T-helper 22 cell (primary cell): ENCODE results near the gene TRERF1.

ENCODE experiments used
- DNase-seq: peaks from one replicate; pipeline ENCODE4 v3.0.0-alpha.2; 2020; ENCODE audit warnings: low read depth

Gene TRERF1

DNA sequence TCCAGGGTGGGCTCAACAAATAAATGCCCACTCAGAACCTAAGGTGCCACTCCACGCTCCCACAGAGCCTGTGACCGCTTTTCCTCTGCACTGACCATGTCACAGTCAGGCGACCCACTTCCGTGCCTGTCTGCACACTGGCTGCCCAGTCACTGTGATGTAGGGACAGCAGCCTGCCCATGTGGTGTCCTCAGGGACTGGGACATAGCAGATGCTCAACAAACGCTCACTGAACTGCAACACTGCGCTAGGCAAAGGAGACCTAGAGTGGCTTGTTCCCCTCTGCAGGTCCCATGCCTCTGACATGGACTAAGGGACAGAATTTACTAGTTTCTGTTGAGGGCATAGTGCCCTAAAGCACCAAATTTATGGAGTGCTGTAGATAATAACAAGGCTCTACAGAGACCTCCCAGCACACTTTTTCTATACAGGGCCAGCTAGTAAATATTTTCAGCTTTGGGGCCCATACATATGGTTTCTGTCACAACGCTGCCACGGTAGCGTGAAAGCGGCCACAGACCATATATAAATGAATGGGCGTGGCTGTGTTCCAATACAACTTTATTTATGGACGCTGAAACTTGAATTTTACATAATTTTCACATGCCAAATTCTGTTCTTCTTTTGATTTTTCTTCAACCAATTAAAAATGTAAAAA is 176.2 kb downstream of the TRERF1 start:
- DNase-seq, result no peak

DNA sequence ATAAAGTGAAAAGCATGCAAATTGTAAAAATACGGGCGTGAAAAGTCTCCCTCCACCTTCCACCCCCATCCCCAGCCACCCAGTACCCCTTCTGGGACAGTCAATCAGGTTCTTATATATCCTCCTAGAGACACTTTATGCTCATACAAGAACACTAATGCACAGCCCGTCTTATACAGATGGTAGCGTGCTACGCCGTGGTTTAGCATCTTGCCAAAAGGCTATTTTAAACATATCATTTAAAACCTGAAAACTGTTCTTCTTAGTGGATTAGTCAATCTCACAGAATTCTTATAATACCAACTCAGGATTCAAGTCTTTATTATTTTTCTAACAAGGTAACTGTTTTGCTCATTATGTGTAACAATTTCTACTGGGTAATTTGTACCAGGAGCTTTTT is 176.8 kb downstream of the TRERF1 start:
- DNase-seq, result no peak

DNA sequence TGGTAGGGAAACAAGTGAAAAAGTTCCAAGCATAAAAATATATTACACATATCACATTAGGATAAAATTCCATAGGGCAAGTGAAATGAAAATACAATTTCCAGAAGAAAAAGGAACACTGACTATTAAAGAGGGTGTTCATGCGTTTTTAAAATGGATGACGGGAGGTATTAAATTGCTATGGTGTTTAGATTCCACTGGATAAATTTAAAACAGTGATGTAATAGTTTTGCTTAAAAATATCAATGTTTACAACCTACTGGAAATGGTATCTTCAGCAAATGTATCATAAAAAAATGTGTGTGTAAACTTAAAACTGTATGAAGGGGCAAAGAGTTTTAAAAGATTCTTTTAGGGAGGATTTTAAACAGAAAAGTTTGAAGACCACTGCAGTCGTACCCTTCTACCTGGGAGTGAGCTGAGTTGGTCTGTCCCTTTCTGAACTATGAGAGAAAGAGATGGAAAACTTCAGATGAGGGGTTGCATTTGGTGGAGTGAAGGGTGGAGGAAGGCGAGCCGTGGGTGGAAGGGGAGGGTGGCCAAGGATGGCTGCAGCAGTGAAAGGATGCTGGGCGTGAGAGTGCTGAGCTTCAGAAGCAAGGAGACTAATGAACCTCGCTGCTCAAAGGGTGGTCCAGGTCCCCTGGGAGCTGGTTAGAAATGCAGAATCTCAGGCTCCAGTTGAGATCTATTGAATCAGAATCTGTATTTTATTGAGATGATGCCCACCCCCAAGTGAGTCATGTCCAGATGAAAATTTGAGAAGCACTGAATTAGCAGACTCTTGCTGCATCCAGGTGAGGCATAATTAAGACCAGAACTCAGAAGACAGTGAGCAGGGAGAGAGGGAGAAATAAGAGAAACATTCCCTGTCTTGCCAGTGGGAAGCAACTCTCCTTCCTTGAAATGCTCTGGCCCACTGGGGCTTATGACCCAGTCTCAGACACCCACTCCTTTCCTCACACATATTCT is 179.6 kb downstream of the TRERF1 start:
- DNase-seq, result no peak

DNA sequence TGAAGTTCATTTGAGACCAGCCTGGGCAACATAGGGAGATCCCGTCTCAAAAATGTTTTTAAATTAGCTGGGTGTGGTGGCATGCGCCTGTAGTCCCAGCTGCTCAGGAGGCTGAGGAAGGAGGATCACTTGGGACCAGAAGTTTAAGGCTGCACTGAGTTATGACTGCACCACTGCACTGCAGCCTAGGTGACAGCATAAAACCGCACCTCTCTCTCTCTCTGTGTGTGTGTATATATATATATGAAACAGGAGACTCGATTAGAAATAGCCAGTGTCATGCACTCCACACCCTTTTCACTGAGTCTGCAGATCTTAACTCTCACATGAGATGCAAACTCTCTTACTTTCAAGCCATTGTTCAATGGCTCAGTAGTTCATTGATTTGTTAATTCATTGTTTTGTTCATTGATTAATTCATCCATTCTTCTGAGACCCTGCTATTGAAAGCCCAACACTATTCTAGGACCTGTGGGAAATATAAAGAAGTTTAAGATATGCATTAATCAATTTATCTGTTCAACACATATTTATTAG is 181.7 kb downstream of the TRERF1 start:
- no peak for DNase-seq

DNA sequence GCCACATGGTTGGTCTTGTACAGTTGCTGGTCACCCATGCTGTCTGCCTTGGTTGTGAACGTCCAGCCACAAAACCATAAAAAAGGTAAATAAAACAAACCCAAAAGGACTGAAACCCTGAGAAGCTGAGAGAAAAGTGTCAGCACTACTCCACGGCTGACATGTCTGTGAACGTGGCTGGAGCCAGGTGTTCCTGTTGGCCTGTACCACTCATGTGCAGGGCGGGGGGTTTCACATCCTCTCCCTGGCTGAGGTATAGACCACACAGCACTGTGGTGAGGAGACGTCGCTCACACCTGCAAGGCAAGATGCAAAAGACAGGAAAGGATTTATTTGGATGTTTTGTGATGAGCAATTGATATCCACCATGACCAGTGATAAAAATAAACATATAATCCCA is 182.2 kb downstream of the TRERF1 start:
- no peak for DNase-seq

DNA sequence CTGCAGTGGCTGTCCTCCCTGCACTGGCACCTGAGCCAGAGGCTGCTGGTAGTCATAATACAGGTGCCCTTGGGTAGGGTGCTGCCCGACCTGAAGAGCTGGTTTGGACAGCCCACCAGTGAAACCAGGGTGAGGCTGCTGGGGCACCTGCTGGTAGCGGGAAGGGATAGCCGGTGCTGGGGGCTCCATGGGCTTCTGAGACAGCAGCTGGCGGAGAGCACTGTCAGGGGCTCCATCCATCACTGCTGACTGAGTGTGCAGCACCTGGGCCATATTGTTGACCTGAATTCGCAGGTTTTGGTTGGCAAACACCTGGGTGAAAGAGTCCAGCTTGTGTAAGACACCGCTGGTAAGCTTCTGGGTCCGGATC is 182.9 kb downstream of the TRERF1 start:
- no peak for DNase-seq

DNA sequence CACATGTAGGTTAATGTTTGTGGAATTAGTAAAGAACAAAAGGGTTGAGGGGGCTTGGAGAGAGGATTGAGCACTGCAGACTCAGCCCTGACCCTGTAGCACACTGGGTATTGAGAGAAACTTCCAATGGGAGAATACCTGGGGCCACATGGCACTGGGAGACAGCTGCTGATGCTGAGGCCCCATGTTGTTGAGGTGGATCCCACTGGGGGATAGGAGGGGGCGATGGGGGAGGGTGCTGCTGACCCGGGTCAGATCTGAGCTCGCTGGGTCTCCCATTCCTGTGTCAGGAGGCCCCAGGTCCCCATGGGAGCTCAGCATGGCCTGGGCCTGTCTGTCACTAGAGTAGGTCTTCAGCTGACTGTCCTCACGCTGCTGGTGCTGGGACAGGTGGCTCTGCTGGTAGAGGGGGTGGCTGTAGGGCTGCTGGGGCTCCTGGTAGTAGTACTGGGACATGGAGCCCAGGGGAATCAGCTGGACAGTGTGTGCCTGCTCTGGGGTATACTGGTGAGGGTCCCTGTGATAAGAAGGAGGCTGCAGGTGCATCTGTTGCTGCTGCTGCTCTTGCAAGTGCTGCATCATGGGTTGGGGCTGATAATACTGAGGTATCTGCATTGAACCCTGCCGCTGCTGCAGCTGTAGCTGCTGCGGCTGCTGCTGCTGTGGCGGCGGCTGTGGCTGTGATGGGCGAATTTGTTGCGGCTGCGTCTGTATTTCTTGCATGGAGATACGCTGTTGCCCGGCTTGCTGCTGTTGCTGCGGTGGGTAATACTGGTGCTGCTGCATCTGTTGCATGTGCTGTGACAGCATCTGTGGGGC is 183.5 kb downstream of the TRERF1 start:
- DNase-seq, result no peak

DNA sequence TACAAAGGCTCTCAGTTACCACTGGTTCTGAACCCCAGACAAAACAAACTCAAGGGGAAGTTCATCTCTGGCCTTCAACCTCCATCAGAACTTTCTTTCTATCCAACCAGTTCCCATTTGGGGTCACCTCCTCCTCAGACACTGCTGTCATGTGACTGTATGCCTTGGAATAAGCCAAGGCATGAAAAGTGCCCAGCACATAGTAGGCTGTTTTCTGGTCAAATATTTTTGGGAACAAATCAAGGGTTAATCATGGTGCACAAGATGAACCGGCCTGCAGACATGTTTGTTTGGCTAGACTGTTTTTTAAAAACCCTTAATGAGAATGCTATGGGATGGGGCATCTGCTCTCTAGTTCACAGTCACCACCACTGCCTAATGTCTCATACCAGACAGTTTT is 185.2 kb downstream of the TRERF1 start:
- no peak for DNase-seq

DNA sequence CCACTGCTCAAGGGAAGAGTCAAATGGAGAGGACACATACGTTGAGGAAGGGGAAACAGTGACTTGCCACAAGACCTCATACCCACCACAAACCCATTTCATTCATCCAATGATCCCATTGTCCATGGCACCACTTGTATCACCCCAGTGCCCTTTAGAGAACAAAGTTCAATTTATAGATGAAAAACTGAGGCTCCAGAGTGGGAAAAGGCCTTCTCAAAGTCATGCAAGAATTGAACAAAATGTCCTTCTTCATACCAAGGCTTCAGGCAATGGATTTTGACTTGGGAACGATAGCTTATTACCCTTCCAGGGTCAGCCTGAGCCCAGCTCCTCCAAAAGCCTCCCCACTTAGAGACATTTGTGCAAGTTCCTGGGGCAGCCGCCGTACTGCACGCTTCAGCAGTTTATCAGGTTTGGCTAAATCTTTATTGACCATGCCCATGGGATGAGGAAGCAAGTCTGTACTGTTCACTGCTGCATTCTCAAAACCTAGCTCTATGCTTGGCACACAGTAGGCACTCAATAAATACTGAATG is 186.8 kb downstream of the TRERF1 start:
- DNase-seq, result no peak

DNA sequence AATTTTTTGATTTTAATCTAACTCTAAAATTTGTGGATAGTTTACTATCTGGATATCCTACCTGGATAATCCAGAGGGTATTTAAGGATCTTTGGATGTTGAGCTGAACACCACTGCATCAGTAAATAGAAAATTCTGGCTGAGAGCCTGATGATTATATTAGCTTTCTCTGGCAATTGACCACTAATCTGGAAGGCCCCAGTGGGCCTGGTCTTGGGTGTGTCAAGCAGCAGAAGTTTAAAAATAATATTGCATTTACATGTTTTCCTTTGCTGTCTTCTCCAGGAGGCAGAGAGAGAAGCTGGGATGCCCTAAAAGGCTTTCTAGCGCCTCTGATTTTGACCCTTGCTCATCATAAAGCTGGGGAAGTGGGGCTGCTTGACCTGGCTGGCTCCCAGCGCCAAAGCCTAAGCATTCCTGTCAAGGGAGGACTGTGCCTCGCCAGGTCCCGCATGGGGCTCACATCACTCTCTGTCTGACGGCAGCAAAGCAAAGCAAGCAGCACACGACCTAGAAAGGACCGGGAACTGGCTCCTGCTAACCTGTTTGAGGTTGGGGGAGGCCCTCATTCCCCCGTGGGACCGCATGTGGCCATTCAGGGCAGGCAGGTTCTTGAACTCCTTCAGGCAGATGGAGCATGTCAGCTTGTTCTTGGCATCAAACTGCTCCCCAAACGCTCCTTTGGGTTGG is 187.4 kb downstream of the TRERF1 start:
- DNase-seq, result no peak

DNA sequence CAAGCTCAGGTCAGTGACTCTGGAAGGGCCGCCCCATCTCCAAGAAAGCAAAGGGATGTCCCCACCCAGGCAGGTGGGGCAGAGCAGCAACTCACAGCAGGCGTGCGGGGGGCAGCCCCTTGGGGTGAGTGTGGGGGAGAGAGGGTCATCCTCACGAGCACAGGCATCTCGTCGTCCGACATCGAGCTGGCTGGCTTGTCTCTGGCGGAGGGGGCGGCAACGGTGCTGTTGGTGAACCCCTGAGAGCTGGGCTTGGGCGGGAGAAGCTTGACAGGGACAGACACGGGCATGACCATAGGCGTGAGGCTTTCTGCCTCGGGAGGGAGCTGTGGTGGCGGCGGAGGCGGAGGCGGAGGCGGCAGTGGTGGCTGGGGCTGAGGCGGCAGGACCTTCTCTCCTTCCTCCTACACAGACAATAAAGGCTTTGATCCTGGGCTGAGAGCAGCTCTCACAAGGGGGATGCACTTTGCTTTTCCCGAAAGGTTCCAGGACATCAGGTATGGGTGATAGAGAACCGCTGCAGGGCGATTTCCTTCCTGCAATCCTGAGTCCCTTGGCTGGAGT is 188.5 kb downstream of the TRERF1 start:
- DNase-seq, result no peak

DNA sequence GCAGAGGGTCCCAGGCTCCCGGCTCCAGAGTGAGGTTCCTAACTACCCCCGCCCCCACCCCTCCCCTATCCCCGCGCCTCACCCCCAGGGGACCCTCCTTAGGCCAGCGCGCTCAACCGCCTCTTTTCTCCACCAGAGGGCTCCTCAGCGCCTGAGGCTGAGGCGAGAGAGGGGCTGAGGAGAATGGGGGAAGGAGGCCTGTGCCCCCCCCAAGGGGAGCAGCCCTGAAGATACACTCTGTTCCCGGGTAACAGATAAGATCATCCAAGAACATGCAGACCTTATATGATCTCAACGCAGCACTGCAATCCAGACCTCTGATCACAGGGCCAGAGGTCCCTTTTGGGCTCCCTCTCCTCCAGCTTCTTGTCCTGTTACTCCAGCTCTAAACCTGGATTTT is 190.8 kb downstream of the TRERF1 start:
- no peak for DNase-seq

DNA sequence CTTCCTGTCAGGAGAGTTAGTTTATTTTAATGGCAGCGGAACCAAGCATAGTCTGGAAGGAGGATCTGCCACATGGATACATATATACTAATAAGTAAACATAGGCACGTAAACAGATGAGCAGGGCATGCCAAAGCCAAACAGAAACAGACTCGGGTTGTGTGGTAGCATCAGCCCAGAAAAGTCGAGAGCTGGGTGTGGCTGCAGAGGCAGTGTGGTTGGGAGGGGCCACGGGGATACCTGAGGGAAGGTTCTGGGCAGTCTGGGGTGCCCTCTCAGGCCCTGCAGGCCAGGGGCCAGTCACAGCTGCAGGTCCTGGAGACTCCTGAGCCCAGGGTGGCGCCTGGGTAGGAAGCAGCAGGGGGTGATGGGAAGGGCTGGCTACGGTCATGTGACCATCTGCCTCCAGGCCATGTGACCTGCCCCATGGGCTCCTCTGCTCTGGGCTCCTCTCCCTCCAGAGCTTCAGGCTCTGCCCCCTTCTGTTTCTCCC is 191.3 kb downstream of the TRERF1 start:
- no peak for DNase-seq

DNA sequence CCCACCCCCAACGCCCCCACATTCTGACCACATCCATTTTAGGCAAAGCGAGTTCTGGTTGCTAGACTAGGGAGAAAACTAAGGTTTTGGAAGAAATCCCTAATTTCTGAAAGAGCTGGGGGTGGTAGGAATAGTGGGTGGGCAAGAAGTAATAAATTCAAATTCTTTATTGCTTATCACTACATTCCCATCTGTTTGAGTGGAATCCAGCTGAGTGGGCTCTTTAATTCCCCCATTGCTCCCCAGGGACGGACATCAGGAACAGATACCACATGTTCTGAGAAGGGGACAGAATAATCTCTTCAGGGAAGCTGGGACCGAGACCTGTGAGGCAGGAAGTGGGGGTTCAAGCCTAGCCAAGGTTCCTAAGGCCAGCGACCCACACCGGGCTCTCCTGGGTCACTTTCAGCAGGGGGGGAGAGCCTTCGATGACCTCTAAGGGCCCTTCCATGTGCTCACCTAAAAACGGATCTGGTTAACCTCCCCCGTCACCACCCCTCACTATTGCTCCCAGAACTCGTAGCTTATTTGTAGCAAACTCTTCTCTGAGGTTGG is 191.8 kb downstream of the TRERF1 start:
- no peak for DNase-seq

DNA sequence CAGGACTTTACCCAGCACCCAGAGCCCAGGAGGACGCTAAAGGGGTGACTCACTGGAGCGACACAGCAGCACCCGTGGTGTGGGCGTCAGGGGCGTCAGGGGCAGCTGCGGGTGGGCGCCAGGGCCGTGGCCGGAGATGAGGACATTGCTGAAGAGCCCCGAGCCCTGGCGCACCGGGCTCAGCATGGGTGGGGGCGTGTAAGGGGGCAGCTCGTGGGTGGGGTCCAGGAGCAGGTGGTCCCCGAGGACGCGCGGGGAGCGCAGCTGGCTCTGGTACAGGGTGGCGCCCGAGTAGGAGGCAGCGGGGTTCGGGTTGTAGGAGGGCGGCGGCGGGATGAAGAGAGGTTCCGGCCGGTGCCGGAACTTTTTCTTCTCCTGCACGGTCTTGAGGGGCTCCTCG is 192.4 kb downstream of the TRERF1 start:
- no peak for DNase-seq

DNA sequence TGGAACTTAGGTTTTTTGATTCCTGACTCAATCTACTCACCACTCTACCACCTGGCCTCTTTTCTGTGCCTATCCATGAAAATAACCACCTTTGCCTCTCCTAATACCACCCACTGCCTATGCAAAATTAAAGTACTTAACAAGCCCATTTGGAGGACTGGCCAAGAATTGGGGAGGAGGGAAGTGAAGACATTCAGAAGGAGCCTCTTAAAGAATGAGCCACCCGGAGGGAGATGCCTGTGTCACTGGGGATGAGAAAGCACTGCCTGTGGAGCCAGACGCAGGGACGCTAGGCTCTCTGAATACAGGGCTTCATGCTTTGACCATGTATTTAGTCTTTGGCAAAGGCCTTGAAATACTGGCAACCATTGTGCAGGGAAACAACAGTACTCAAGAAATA is 194.1 kb downstream of the TRERF1 start:
- DNase-seq, result no peak

DNA sequence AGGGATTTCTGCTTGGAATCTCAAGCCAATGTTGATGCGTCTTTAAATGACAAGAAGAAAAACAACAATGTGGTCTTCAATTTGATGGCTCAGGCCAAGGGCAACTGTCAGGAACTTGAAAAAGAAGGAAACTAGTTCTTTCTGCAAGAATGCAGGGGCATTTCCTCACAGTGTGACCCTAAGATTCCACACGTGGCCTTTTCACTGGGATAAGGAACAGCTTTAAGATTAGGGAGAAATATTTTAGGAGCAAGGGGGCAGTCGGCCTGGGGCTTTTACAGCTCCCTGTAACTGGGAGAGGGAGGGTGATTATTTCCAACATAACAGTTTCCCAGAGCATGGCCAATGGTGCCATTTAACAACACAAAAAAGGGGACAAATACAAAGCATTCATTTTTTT is 194.7 kb downstream of the TRERF1 start:
- no peak for DNase-seq

DNA sequence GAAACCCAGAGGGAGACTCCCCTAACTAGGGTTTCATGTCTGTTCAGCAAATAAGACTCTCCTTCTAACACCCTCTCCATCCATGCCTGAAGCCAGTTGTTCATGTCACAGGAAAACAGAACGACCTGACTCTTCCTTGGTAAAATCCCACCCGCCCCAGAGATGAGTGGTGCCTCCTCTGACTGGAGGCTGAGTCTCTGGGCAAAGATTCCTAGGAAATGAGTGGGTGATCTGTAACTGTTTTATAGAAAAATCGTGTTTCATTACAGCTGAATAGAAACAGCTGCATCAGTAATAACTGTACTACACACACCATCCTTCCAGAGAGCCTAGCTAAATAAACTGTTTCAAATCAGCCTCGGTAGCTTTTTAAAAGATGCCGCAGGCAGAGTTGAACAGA is 196.7 kb downstream of the TRERF1 start:
- DNase-seq, result no peak

DNA sequence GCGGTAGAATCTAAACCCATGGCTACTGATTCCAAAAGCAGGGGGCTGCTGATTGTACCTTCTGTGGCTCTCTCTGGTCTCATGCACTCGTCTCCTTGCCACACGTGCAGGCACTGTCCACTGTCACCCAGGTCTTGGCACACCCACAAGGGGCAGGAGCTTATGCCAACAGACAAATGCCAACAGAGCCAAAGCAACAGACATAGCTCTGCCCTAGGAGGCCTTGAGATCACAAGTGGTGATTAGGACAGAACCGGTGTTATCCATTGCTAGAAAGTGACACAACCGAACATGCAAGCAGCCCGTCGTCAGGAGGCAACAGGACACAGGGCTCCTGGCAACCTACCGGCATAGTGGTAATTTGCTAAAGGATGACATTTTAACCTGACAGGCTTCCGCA is 197.2 kb downstream of the TRERF1 start:
- no peak for DNase-seq

DNA sequence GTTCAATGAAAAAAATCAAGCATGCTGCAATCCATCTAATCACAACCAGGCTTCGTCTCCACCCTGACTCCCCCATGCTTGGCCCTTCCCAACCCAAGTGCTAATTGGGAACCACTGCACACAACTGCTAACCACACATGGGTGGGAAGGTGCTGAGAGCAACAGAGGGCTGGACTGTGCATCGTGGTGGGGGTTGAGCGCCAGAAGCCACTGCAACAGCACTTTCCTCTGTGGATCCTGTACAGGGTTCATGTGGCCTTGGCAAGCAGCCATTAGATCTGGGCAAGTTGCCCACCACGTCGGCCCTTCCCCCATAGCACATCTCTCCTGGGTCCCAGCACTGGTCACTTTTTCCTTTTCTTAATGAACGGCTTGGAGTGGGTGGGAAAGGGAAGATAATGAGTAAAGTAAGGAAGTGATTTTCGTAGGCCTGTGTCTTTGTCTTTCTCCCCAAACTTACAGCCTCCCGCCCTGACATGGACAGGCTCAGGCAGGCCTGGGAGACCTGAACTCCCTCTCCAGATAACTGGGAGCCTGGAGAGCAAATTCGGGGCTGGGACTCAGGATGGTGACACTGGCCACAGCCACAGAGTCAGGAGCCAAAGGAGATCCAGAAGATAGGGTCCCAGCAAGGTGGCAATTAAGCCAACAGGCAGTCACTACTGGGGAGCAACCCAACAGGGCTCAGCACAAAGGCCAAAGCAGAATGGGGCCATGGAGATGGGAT is 199.7 kb downstream of the TRERF1 start:
- no peak for DNase-seq
